H1 (cell line): ENCODE data around the gene GSPT1. TPM values are rescaled to one million over a fixed set of nuclear protein-coding genes. Genes with fewer than 3 reads are reported as not detected.

Source experiments
- CTCF ChIA-PET: fragments of 300-600 bp; sonication (Branson Sonifier 250); formaldehyde crosslinking; loops from one replicate; lab custom pipeline; 2021; ENCODE audit not compliant: partially characterized antibody; lab: Charles Lee
- POLR2A ChIA-PET: fragments of 300-600 bp; sonication (Branson Sonifier 250); formaldehyde crosslinking; loops from one replicate; lab custom pipeline; 2021; ENCODE audit warnings: inconsistent platforms; ENCODE audit not compliant: partially characterized antibody; lab: Charles Lee
- DNase-seq, 2 experiments: peaks; one replicate each; pipeline versions ENCODE4 v3.0.0 to v3.0.0-alpha.2; 2010 to 2022; ENCODE audit warnings: low spot score in 2 of 2, low read depth in 1 of 2, mixed read lengths in 1 of 2
- FAIRE-seq: peaks from 2 replicates; lab custom pipeline; 2011; peaks lifted over from hg19 to GRCh38; lab: Jason Lieb, UNC
- H2AFZ ChIP-seq: 2 replicates; pipeline ENCODE4 v1.8.1; 2012; ENCODE audit warnings: low read length, inconsistent platforms
- H2AK5ac ChIP-seq: 2 replicates; pipeline ENCODE4 v1.6.1; 2013; ENCODE audit warnings: low read depth, low read length
- H2BK120ac ChIP-seq: replicated peaks from 2 replicates; pipeline ENCODE3; 2013; ENCODE audit warnings: low read depth, low read length, inconsistent platforms
- H2BK12ac ChIP-seq: 2 replicates; pipeline ENCODE4 v1.6.1; 2013; ENCODE audit warnings: low read depth, low read length
- H2BK15ac ChIP-seq: 2 replicates; pipeline ENCODE4 v1.6.1; 2013; ENCODE audit warnings: low read length
- H2BK20ac ChIP-seq: 2 replicates; pipeline ENCODE4 v1.6.1; 2013; ENCODE audit warnings: low read length
- H2BK5ac ChIP-seq: 2 replicates; pipeline ENCODE4 v1.6.1; 2013; ENCODE audit warnings: low read depth, low read length
- H3K14ac ChIP-seq: 2 replicates; pipeline ENCODE4 v1.6.1; 2013; ENCODE audit warnings: inconsistent platforms; ENCODE audit not compliant: insufficient read length
- H3K18ac ChIP-seq: 2 replicates; pipeline ENCODE4 v1.6.1; 2013; ENCODE audit warnings: low read length; ENCODE audit errors: extremely low read depth
- H3K23ac ChIP-seq: 2 replicates; pipeline ENCODE4 v1.6.1; 2013; ENCODE audit warnings: inconsistent platforms; ENCODE audit not compliant: insufficient read length
- H3K23me2 ChIP-seq: 2 replicates; pipeline ENCODE4 v1.6.1; 2013; ENCODE audit warnings: low read depth, low read length
- H3K27ac ChIP-seq: 2 replicates; pipeline ENCODE4 v1.6.1; 2011; ENCODE audit warnings: low read depth, low read length, inconsistent platforms
- H3K27me3 ChIP-seq, 4 experiments: replicated peaks in 1 of 4; 1 replicate in 1 of 4; 2 replicates in 3 of 4; pipeline versions ENCODE4 v1.6.1 to v1.8.1; 2011 to 2013; ENCODE audit warnings: low read length in 3 of 4, mild to moderate bottlenecking in 3 of 4, inconsistent platforms in 2 of 4, mixed read lengths in 2 of 4, moderate library complexity in 1 of 4; ENCODE audit not compliant: control insufficient read depth in 3 of 4, insufficient read depth in 3 of 4; ENCODE audit errors: extremely low read depth in 1 of 4
- H3K36me3 ChIP-seq, 4 experiments: 2 replicates each; pipeline versions ENCODE4 v1.6.1 to v1.8.1; 2011 to 2013; ENCODE audit warnings: mild to moderate bottlenecking in 4 of 4, low read length in 3 of 4, moderate library complexity in 2 of 4, control low read depth in 1 of 4, inconsistent platforms in 1 of 4; ENCODE audit not compliant: insufficient read depth in 4 of 4, control insufficient read depth in 2 of 4
- H3K4ac ChIP-seq: replicated peaks from 2 replicates; pipeline ENCODE3; 2013; ENCODE audit warnings: low read length, low read depth, mixed read lengths, inconsistent platforms; ENCODE audit not compliant: insufficient read length
- H3K4me1 ChIP-seq, 4 experiments: replicated peaks in 1 of 4; 1 replicate in 1 of 4; 2 replicates in 3 of 4; pipeline versions ENCODE4 v1.6.1 to v1.8.1; 2011 to 2013; ENCODE audit warnings: low read length in 3 of 4, inconsistent platforms in 2 of 4, mixed read lengths in 1 of 4; ENCODE audit not compliant: insufficient read depth in 4 of 4, control insufficient read depth in 3 of 4
- H3K4me2 ChIP-seq, 2 experiments: 2 replicates each; pipeline versions ENCODE4 v1.6.1 to v1.8.1; 2011 to 2013; ENCODE audit warnings: low read depth in 2 of 2, low read length in 2 of 2, control low read depth in 1 of 2, inconsistent platforms in 1 of 2, mild to moderate bottlenecking in 1 of 2; ENCODE audit not compliant: insufficient read depth in 1 of 2
- H3K4me3 ChIP-seq, 4 experiments: fragments of 200-600, 300-600 bp in 1 of 4; sonication (generic), shearing (Covaris generic), sonication (Bioruptor Twin) in 1 of 4; 2 replicates each; pipeline versions ENCODE4 v1.5.1 to v1.8.1; 2011 to 2016; ENCODE audit warnings: low read length in 4 of 4, low read depth in 3 of 4, control low read depth in 2 of 4, inconsistent platforms in 2 of 4, mild to moderate bottlenecking in 2 of 4, mixed read lengths in 1 of 4, moderate library complexity in 1 of 4; ENCODE audit not compliant: insufficient read depth in 2 of 4; ENCODE audit errors: extremely low read depth in 1 of 4
- H3K56ac ChIP-seq: replicated peaks from 2 replicates; pipeline ENCODE3; 2013; ENCODE audit warnings: low read depth, mild to moderate bottlenecking, mixed read lengths, low read length, inconsistent platforms; ENCODE audit not compliant: insufficient read length
- H3K79me1 ChIP-seq: 2 replicates; pipeline ENCODE4 v1.6.1; 2013; ENCODE audit warnings: low read depth, low read length, control low read depth
- H3K79me2 ChIP-seq, 2 experiments: 2 replicates each; pipeline versions ENCODE4 v1.6.1 to v1.8.1; 2012 to 2013; ENCODE audit warnings: low read length in 2 of 2, mild to moderate bottlenecking in 2 of 2, inconsistent platforms in 1 of 2; ENCODE audit not compliant: insufficient read depth in 2 of 2, control insufficient read depth in 1 of 2
- H3K9ac ChIP-seq, 4 experiments: replicated peaks in 1 of 4; 1 replicate in 1 of 4; 2 replicates in 3 of 4; pipeline versions ENCODE4 v1.6.1 to v1.8.1; 2011 to 2013; ENCODE audit warnings: low read depth in 3 of 4, low read length in 3 of 4, control low read depth in 2 of 4, mild to moderate bottlenecking in 2 of 4, moderate library complexity in 2 of 4, inconsistent platforms in 1 of 4; ENCODE audit errors: extremely low read depth in 1 of 4
- H3K9me3 ChIP-seq, 2 experiments: 2 replicates each; pipeline versions ENCODE4 v1.6.1 to v1.8.1; 2012 to 2013; ENCODE audit warnings: mild to moderate bottlenecking in 2 of 2, moderate library complexity in 2 of 2, control low read depth in 1 of 2, inconsistent platforms in 1 of 2, low read depth in 1 of 2, low read length in 1 of 2, mixed read lengths in 1 of 2; ENCODE audit not compliant: insufficient read depth in 2 of 2
- H4K20me1 ChIP-seq, 2 experiments: replicated peaks in 1 of 2; 2 replicates each; pipeline versions ENCODE3 to v1.8.1; 2011 to 2013; ENCODE audit warnings: inconsistent platforms in 2 of 2, low read length in 2 of 2, mild to moderate bottlenecking in 1 of 2; ENCODE audit not compliant: insufficient read depth in 2 of 2, control insufficient read depth in 1 of 2
- H4K5ac ChIP-seq: 2 replicates; pipeline ENCODE4 v1.6.1; 2013; ENCODE audit warnings: low read length, low read depth, mixed read lengths, inconsistent platforms; ENCODE audit not compliant: insufficient read length
- H4K8ac ChIP-seq: 2 replicates; pipeline ENCODE4 v1.8.0; 2013; ENCODE audit warnings: mild to moderate bottlenecking, moderate library complexity, low read length, inconsistent platforms; ENCODE audit not compliant: insufficient read depth; ENCODE audit errors: extremely low read depth
- H4K91ac ChIP-seq: replicated peaks from 2 replicates; pipeline ENCODE3; 2013; ENCODE audit warnings: low read length, mixed read lengths, inconsistent platforms; ENCODE audit not compliant: insufficient read length
- BRCA1 ChIP-seq: IDR thresholded peaks from 2 replicates; pipeline ENCODE4 v1.6.1; 2012; ENCODE audit warnings: low read depth, low read length, improper control_type of control experiment
- FOSL1 ChIP-seq: IDR thresholded peaks from 2 replicates; pipeline ENCODE4 v1.6.1; 2011; ENCODE audit warnings: mild to moderate bottlenecking, low read depth, low read length, moderate library complexity; ENCODE audit not compliant: insufficient read depth
- SP1 ChIP-seq: IDR thresholded peaks from 2 replicates; pipeline ENCODE4 v1.6.1; 2011; ENCODE audit warnings: low read depth, low read length
- SP4 ChIP-seq: IDR thresholded peaks from 2 replicates; pipeline ENCODE4 v1.6.1; 2012; ENCODE audit warnings: low read length, inconsistent platforms
- WGBS, 2 experiments: shearing (Covaris generic) in 1 of 2; methylation state at CpG; one replicate each; pipeline versions ENCODE4 v1.1.6 to v1.1.7; 2013 to 2015; ENCODE audit warnings: low lambda C conversion rate in 2 of 2, mixed read lengths in 2 of 2, inconsistent platforms in 1 of 2, low coverage in 1 of 2, missing lambda C conversion rate in 1 of 2; ENCODE audit not compliant: insufficient replicate concordance in 2 of 2, insufficient coverage in 1 of 2, insufficient read length in 1 of 2; ENCODE audit errors: extremely low coverage in 1 of 2, missing lambda C conversion rate in 1 of 2; 5-methylcytosine and 5-hydroxymethylcytosine counted together
- polyA plus RNA-seq, 7 experiments: library from polyadenylated mRNA; depleted of rRNA in 3 of 7; stranded (reverse) in 5 of 7; unstranded in 2 of 7; fragments of >200 nt in 5 of 7; fragments of 200-250 nt in 2 of 7; gene quantifications; 1 replicate in 5 of 7; 2 replicates in 1 of 7; 4 replicates in 1 of 7; pipeline versions ENCODE4 v1.2.1 to v1.2.3, GENCODE V29; 2011 to 2013; ENCODE audit warnings: missing spikeins in 2 of 7, mixed read lengths in 2 of 7
- total RNA-seq: library from RNA; stranded (reverse); fragmentation: NEBNext Ultra II Directional; extraction: Animal tissue kit (Norgen Biotek cat#: 25700); gene quantifications from 2 replicates; pipeline ENCODE4 v1.2.1, GENCODE V29; 2021

Gene GSPT1
- total and polyA plus RNA-seq, 2 of the 8 experiments (the other 6 are each of a cell fraction or from before 2014, with no cell fraction given), result 51.0 to 204 TPM

- Histone ChIP-seq H3K18ac (peak overlapping the region; percentile 56), H4K91ac (no peak overlapping the region), H3K23me2 (peaks cover 12% of the 10 kb centered on the region), H4K5ac (no peak overlapping the region), H3K56ac (no peak overlapping the region), H4K8ac (peak overlapping the region; percentile 92; the same call in 1 of the 2 replicates), H3K4me3 (peak overlapping the region; percentile 77 to 99 (median 92)), H3K4me2 (peak overlapping the region; percentile 79 to 84), H3K23ac (no peak overlapping the region), H4K20me1 (peaks cover 15 to 16% of the 10 kb centered on the region in 2 experiments), H3K4me1 (peaks cover 0 to 10% (median 6%) of the 10 kb centered on the region in 4 experiments; a peak in 2 of 7 replicates), H2AK5ac (no peak overlapping the region), H3K9me3 (no peaks in the 10 kb centered on the region), H3K27me3 (no peaks in the 10 kb centered on the region), H3K36me3 (0 out of 8 replicates have a peak, but pooled peaks cover 0 to 3% (median 0%) of the 10 kb centered on the region in 4 experiments), H2AFZ (no peak overlapping the region), H2BK120ac (no peak overlapping the region), H2BK5ac (no peak overlapping the region; the same call in 1 of the 2 replicates), H2BK20ac (no peak overlapping the region), H2BK15ac (no peak overlapping the region), H2BK12ac (no peak overlapping the region), H3K4ac (no peak overlapping the region), H3K9ac (peak overlapping the region; percentile 22 to 88 (median 76); a peak in 5 of 7 replicates), H3K79me2 (peaks cover 32 to 50% of the 10 kb centered on the region in 2 experiments), H3K79me1 (no peaks in the 10 kb centered on the region), H3K27ac (no peak overlapping the region), H3K14ac (no peak overlapping the region)
- FAIRE-seq, result no peak
- WGBS, 2 experiments, result 1% methylated on average over 42 of the region's 79 CpGs; no CpG with 5 or more reads in 1 of the 2 experiments
- POLR2A ChIA-PET, result interaction anchor here (0.9 kb wide), 1 partner anchor 8 kb away, joined by 4 read pairs; no protein-coding TSS in a partner anchor
- DNase-seq, result peak in 1 of 2 experiments; percentile 54
- CTCF ChIA-PET, result interaction anchor here (1.1 to 1.2 kb wide), 2 partner anchors 30 to 180 kb away, joined by 3 read pairs; no protein-coding TSS in a partner anchor
- TF ChIP-seq BRCA1, result no peak
- no peak for TF ChIP-seq FOSL1
- no peak for TF ChIP-seq SP1
- TF ChIP-seq SP4, result no peak
Measured at GRCh38 chr16:11915114-11915643, 577 bp downstream of the GSPT1 start.
